CD14-positive monocyte (primary cell): Measurements from ENCODE around the gene DNTT. TPM values are rescaled to one million over a fixed set of nuclear protein-coding genes. Genes with fewer than 3 reads are reported as not detected.
"Not testable (repeated sequence)": the region's sequence is repeated elsewhere in the genome, so short reads cannot be mapped to it uniquely, and the experiment has no call there.

ENCODE experiments used
- DNase-seq, 3 donors: peaks; one replicate each; pipeline ENCODE4 v3.0.0-alpha.2; 2011 to 2022
- H2AFZ ChIP-seq: 2 replicates; pipeline ENCODE4 v1.6.0; 2012; ENCODE audit warnings: mild to moderate bottlenecking, low read depth, low read length, inconsistent platforms; ENCODE audit not compliant: insufficient read depth, poor library complexity, severe bottlenecking
- H3K27ac ChIP-seq, 2 donors: 1 replicate in 1 of 2; 2 replicates in 1 of 2; pipeline ENCODE4 v1.5.1; 2012 to 2013; ENCODE audit warnings: low read length in 2 of 2, control low read depth in 1 of 2, inconsistent platforms in 1 of 2, low read depth in 1 of 2, mild to moderate bottlenecking in 1 of 2
- H3K27me3 ChIP-seq, 2 donors: one replicate each; pipeline versions ENCODE4 v1.6.0 to v1.6.1; 2011 to 2013; ENCODE audit warnings: low read length in 2 of 2; ENCODE audit not compliant: control insufficient read depth in 2 of 2, insufficient read depth in 2 of 2
- H3K36me3 ChIP-seq, 2 donors: replicated peaks in 1 of 2; 1 replicate in 1 of 2; 2 replicates in 1 of 2; pipeline versions ENCODE4 v1.5.1 to v1.6.1; 2012 to 2013; ENCODE audit warnings: low read length in 2 of 2, control low read depth in 1 of 2, inconsistent platforms in 1 of 2, mild to moderate bottlenecking in 1 of 2; ENCODE audit not compliant: insufficient read depth in 2 of 2, control insufficient read depth in 1 of 2
- H3K4me1 ChIP-seq, 2 donors: 1 replicate in 1 of 2; 2 replicates in 1 of 2; pipeline versions ENCODE4 v1.5.1 to v1.6.1; 2012 to 2013; ENCODE audit warnings: low read length in 2 of 2, control low read depth in 1 of 2, inconsistent platforms in 1 of 2, mild to moderate bottlenecking in 1 of 2, moderate library complexity in 1 of 2; ENCODE audit not compliant: insufficient read depth in 2 of 2, control insufficient read depth in 1 of 2
- H3K4me2 ChIP-seq: replicated peaks from 2 replicates; pipeline ENCODE3; 2012; ENCODE audit warnings: low read length, moderate library complexity, mild to moderate bottlenecking; ENCODE audit not compliant: poor library complexity, severe bottlenecking; ENCODE audit errors: extremely low read depth
- H3K4me3 ChIP-seq, 3 experiments: fragments of 200-600 bp in 1 of 3; sonication (generic) in 1 of 3; replicated peaks in 1 of 3; 1 replicate in 2 of 3; 2 replicates in 1 of 3; pipeline ENCODE4 v1.5.1; 2011 to 2013; ENCODE audit warnings: low read length in 3 of 3, mild to moderate bottlenecking in 3 of 3, control low read depth in 2 of 3, low read depth in 2 of 3, inconsistent platforms in 1 of 3, moderate library complexity in 1 of 3
- H3K79me2 ChIP-seq: 2 replicates; pipeline ENCODE4 v1.6.0; 2012; ENCODE audit warnings: mild to moderate bottlenecking, control low read depth, inconsistent platforms, low read length, moderate library complexity; ENCODE audit not compliant: insufficient read depth
- H3K9ac ChIP-seq: 2 replicates; pipeline ENCODE4 v1.6.0; 2017; ENCODE audit warnings: low read length, mild to moderate bottlenecking; ENCODE audit not compliant: insufficient read depth, poor library complexity, severe bottlenecking
- H3K9me3 ChIP-seq, 2 donors: replicated peaks in 1 of 2; 1 replicate in 1 of 2; 2 replicates in 1 of 2; pipeline versions ENCODE4 v1.5.1 to v1.6.1; 2012 to 2013; ENCODE audit warnings: low read length in 2 of 2, control low read depth in 1 of 2; ENCODE audit not compliant: control insufficient read depth in 1 of 2, insufficient read depth in 1 of 2
- H4K20me1 ChIP-seq: 2 replicates; pipeline ENCODE4 v1.6.0; 2012; ENCODE audit warnings: mild to moderate bottlenecking, low read length, control low read depth, moderate library complexity; ENCODE audit not compliant: insufficient read depth
- H3K27ac Mint-ChIP-seq, 7 donors: one replicate each; pipeline ENCODE4 v1.8.0; 2020; ENCODE audit warnings: mild to moderate bottlenecking in 7 of 7, mixed read lengths in 7 of 7, moderate library complexity in 6 of 7, inconsistent platforms in 2 of 7
- H3K27me3 Mint-ChIP-seq, 3 donors: one replicate each; pipeline ENCODE4 v1.8.0; 2021 to 2022; ENCODE audit warnings: low read depth in 3 of 3, mild to moderate bottlenecking in 3 of 3, mixed read lengths in 3 of 3, moderate library complexity in 3 of 3, inconsistent platforms in 1 of 3
- H3K36me3 Mint-ChIP-seq, 2 donors: one replicate each; pipeline ENCODE4 v1.8.0; 2020; ENCODE audit warnings: mixed read lengths in 2 of 2, inconsistent platforms in 1 of 2, mild to moderate bottlenecking in 1 of 2
- H3K4me1 Mint-ChIP-seq: one replicate; pipeline ENCODE4 v1.8.0; 2020; ENCODE audit warnings: mild to moderate bottlenecking, mixed read lengths
- H3K4me3 Mint-ChIP-seq, 2 donors: one replicate each; pipeline ENCODE4 v1.8.0; 2020; ENCODE audit warnings: mild to moderate bottlenecking in 2 of 2, mixed read lengths in 2 of 2, moderate library complexity in 1 of 2
- H3K9me3 Mint-ChIP-seq, 7 donors: one replicate each; pipeline ENCODE4 v1.8.0; 2020 to 2022; ENCODE audit warnings: mixed read lengths in 7 of 7, mild to moderate bottlenecking in 6 of 7, moderate library complexity in 6 of 7, inconsistent platforms in 2 of 7
- CTCF ChIP-seq: fragments of 200-600 bp; IDR thresholded peaks from one replicate; pipeline ENCODE4 v1.8.0; 2022; ENCODE audit warnings: antibody characterized with exemption, mild to moderate bottlenecking
- WGBS: methylation state at CpG from one replicate; pipeline ENCODE4 v1.1.5; 2013; ENCODE audit warnings: missing lambda C conversion rate; ENCODE audit not compliant: insufficient coverage; 5-methylcytosine and 5-hydroxymethylcytosine counted together
- intact Hi-C, 2 donors: fragments of 100-400 bp; cut with micrococcal nuclease; formaldehyde crosslinking; loops; one replicate each; pipeline versions ENCODE4 v1.15.0 to v1.15.1; 2023
- polyA plus RNA-seq, 3 donors: library from polyadenylated mRNA; depleted of rRNA in 1 of 3; unstranded in 2 of 3; stranded (reverse) in 1 of 3; fragments of 300-500 nt in 2 of 3; fragments of >200 nt in 1 of 3; fragmentation: Illumina TruSeq in 2 of 3; gene quantifications; 1 replicate in 2 of 3; 2 replicates in 1 of 3; pipeline ENCODE4 v1.2.3, GENCODE V29; 2012 to 2021

The DNTT gene
- polyA plus RNA-seq, 3 donors = not detected

GRCh38 chr10:96306516-96306915 lies 2.3 kb downstream of the DNTT start:
- intact Hi-C loops = no loop called here

GRCh38 chr10:96308854-96309253 lies 4.6 kb downstream of the DNTT start:
- H3K27ac Mint-ChIP-seq = not testable (repeated sequence)
- peaks cover 35% of the 10 kb centered on the region for H3K4me1 Mint-ChIP-seq

More at GRCh38 chr10:96306516-96306915, 2.3 kb downstream of the DNTT start:
- Histone ChIP-seq H3K36me3 (no peaks in the 10 kb centered on the region), H3K4me1 (peaks cover 17 to 19% of the 10 kb centered on the region in 2 donors), H3K9ac (no peak overlapping the region), H4K20me1 (no peaks in the 10 kb centered on the region), H3K4me2 (peak overlapping the region; percentile 40), H3K4me3 (no peak overlapping the region), H3K9me3 (no peaks in the 10 kb centered on the region), H2AFZ (peak overlapping the region; percentile 78), H3K27me3 (no peaks in the 10 kb centered on the region), H3K27ac (no peak overlapping the region), H3K79me2 (no peaks in the 10 kb centered on the region)
- DNase-seq = peak in 2 of 3 donors; percentile 17 to 24
- peaks cover 35% of the 10 kb centered on the region for H3K4me1 Mint-ChIP-seq
- no peak overlapping the region for H3K27ac Mint-ChIP-seq
- peaks cover 0 to 1% (median 0%) of the 10 kb centered on the region in 3 donors for H3K27me3 Mint-ChIP-seq
- no peaks in the 10 kb centered on the region for H3K36me3 Mint-ChIP-seq
- TF ChIP-seq CTCF = no peak
- WGBS = 0% methylated on average over 2 of the region's 8 CpGs
- H3K4me3 Mint-ChIP-seq = peak overlapping the region; percentile 32 to 68
- no peaks in the 10 kb centered on the region for H3K9me3 Mint-ChIP-seq

More at GRCh38 chr10:96308854-96309253, 4.6 kb downstream of the DNTT start:
- H3K27ac ChIP-seq, H3K9me3 ChIP-seq, H3K36me3 Mint-ChIP-seq, H3K36me3 ChIP-seq, H3K4me2 ChIP-seq, H3K4me3 ChIP-seq, H4K20me1 ChIP-seq, H3K27me3 Mint-ChIP-seq, H3K9me3 Mint-ChIP-seq, H3K9ac ChIP-seq, DNase-seq, H3K27me3 ChIP-seq, intact Hi-C loops, H3K79me2 ChIP-seq, H3K4me3 Mint-ChIP-seq, H2AFZ ChIP-seq: not testable (repeated sequence)
- H3K4me1 ChIP-seq = peaks cover 17 to 19% of the 10 kb centered on the region in 2 donors
- WGBS = 73% methylated on average over 3 of the region's 4 CpGs
